ENCODE data around the gene SPARCL1. TPM values are rescaled to one million over a fixed set of nuclear protein-coding genes. Genes with fewer than 3 reads are reported as not detected.

Gene SPARCL1
- total and polyA plus RNA-seq, 10 donors, result 27.2 to 318 (median 84.7) TPM

GRCh38 chr4:87542734-87543312 lies 13.6 kb upstream of the SPARCL1 start:
- intact Hi-C loops (cut with DNase I; ENCODE audit: low total_unique reads), result no loop called here
- no peaks in the 10 kb centered on the region for H3K27me3 ChIP-seq (replicated peaks in 1 of 7)
- H3K36me3 ChIP-seq, result no peaks in the 10 kb centered on the region
- no peak for DNase-seq
- TF ChIP-seq CTCF (IDR thresholded peaks at IDR 0.05 in 8 of 11, conservative IDR thresholded peaks at IDR 0.05 in 3 of 11) (no peak), POLR2AphosphoS5 (IDR thresholded peaks at IDR 0.05) (no peak), POLR2A (IDR thresholded peaks at IDR 0.05) (no peak)
- no peaks in the 10 kb centered on the region for H3K9me3 ChIP-seq
- no peaks in the 10 kb centered on the region for H3K4me1 ChIP-seq
- no peak overlapping the region for H3K4me3 ChIP-seq
- no peak overlapping the region for H3K27ac ChIP-seq

- Histone ChIP-seq H3K36me3 (no peaks in the 10 kb centered on the region), H3K4me1 (no peaks in the 10 kb centered on the region), H3K27me3 (replicated peaks in 1 of 7) (no peaks in the 10 kb centered on the region), H3K9me3 (no peaks in the 10 kb centered on the region), H3K27ac (no peak overlapping the region), H3K4me3 (no peak overlapping the region)
- no peak for DNase-seq
- WGBS, 5 donors, result 83 to 92% (median 87%) methylated on average over 6 of the region's 6 CpGs
- intact Hi-C loops (cut with DNase I; ENCODE audit: low total_unique reads), result no loop called here
- TF ChIP-seq POLR2A (IDR thresholded peaks at IDR 0.05), result no peak
- no peak for TF ChIP-seq POLR2AphosphoS5 (IDR thresholded peaks at IDR 0.05)
- no peak for TF ChIP-seq CTCF (IDR thresholded peaks at IDR 0.05 in 8 of 11, conservative IDR thresholded peaks at IDR 0.05 in 3 of 11)
Measured at GRCh38 chr4:87541956-87542709, 13.0 kb upstream of the SPARCL1 start.

- WGBS, 5 donors, result 60 to 76% (median 73%) methylated on average over 4 of the region's 4 CpGs
Measured at GRCh38 chr4:87541521-87541920, 12.3 kb upstream of the SPARCL1 start.

More at GRCh38 chr4:87541521-87541920, 12.3 kb upstream of the SPARCL1 start:
- Histone ChIP-seq H3K9me3 (no peaks in the 10 kb centered on the region), H3K27me3 (replicated peaks in 1 of 7) (no peaks in the 10 kb centered on the region), H3K27ac (no peak overlapping the region), H3K4me1 (no peaks in the 10 kb centered on the region), H3K4me3 (no peak overlapping the region), H3K36me3 (no peaks in the 10 kb centered on the region)
- intact Hi-C loops (cut with DNase I; ENCODE audit: low total_unique reads), result no loop called here
- no peak for DNase-seq
- TF ChIP-seq POLR2A (IDR thresholded peaks at IDR 0.05) (no peak), CTCF (IDR thresholded peaks at IDR 0.05 in 8 of 11, conservative IDR thresholded peaks at IDR 0.05 in 3 of 11) (no peak), POLR2AphosphoS5 (IDR thresholded peaks at IDR 0.05) (no peak)

Data from spleen (tissue), 11 donors.